ENCODE measurements around the gene NRARP.

Gene NRARP

GRCh38 chr9:137297966-137298365 is 4.1 kb downstream of the NRARP start:
- no peak for DNase-seq (ENCODE audit: low read depth)

DNA sequence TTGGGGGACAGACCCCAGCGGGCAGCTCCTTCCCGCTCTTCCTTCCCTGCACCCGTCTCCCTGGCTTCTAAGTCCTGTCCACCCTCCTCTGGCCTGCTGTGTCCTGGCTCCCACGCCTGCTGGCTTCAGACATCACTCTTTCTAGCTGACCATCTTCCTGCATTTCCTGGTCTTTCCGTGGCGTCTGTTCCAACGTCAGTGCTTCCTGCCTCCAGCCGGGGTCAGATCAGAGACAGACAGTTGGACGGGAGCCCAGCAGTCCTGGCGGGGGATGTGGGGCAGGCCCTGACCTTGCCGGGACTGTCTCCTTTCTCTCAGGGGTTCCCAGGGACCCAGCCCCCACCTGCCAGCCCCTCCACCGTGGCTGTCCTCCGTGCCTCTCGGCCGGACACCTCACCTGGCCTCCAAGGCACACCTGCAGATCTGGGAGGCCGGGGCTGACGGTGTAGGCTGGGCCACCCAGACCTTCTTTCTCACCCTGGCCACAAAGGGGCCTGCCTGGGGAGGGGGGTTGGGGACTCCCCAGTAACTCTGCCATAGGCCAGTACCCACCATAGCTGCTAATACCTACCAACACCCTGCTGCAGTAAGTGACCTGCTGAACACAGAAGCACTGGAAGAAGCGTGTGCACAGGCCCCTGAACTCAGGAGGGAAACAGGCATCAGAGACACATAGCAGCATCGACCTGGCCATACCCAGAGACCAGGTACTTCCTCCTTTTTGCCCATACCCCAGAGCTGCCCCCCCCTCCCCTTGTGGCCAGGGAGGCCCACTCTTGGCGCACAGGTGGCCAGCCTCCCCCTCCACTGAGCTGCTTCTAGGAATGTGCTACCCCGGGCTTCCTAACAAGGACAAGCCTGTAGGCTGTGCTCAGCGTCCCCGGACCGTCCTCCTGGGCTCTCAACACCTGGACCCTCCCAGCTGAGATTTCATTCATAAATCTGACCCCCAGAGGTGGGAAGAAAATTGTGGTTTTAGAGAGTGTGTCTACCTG is 5.1 kb downstream of the NRARP start:
- no peak for DNase-seq (ENCODE audit: low read depth)

GRCh38 chr9:137295849-137296669 is 6.0 kb downstream of the NRARP start:
- no peak for DNase-seq (ENCODE audit: low read depth)

- no peak for DNase-seq (ENCODE audit: low read depth)
Observed at GRCh38 chr9:137295238-137295811, 6.7 kb downstream of the NRARP start.

- no peak for DNase-seq (ENCODE audit: low read depth)
Observed at GRCh38 chr9:137294681-137295237, 7.3 kb downstream of the NRARP start.

- no peak for DNase-seq (ENCODE audit: low read depth)
Observed at GRCh38 chr9:137294091-137294680, 7.9 kb downstream of the NRARP start.

GRCh38 chr9:137293482-137294090 is 8.5 kb downstream of the NRARP start:
- no peak for DNase-seq (ENCODE audit: low read depth)

GRCh38 chr9:137293094-137293481 is 9.0 kb downstream of the NRARP start:
- no peak for DNase-seq (ENCODE audit: low read depth)

DNA sequence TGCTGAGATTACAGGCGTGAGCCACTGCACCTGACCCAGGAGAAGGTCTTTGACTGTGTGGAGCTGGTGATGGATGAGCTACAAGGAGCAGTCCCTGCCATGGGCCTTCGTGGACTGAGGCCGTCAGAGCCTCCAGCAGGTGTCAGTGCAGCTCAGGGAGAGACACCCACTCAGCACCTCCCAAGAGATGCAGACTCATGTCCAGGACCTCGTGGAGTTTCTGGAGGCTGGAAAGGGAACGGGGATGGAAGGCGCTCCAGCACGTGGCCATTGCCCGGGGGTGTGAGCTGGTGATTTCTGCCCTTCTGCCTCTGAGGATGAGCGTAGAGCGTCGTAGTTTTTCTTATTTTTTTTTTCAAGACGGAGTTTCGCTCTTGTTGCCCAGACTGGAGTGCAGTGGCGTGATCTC is 15.1 kb downstream of the NRARP start:
- DNase-seq (ENCODE audit: low read depth) = no peak

DNA sequence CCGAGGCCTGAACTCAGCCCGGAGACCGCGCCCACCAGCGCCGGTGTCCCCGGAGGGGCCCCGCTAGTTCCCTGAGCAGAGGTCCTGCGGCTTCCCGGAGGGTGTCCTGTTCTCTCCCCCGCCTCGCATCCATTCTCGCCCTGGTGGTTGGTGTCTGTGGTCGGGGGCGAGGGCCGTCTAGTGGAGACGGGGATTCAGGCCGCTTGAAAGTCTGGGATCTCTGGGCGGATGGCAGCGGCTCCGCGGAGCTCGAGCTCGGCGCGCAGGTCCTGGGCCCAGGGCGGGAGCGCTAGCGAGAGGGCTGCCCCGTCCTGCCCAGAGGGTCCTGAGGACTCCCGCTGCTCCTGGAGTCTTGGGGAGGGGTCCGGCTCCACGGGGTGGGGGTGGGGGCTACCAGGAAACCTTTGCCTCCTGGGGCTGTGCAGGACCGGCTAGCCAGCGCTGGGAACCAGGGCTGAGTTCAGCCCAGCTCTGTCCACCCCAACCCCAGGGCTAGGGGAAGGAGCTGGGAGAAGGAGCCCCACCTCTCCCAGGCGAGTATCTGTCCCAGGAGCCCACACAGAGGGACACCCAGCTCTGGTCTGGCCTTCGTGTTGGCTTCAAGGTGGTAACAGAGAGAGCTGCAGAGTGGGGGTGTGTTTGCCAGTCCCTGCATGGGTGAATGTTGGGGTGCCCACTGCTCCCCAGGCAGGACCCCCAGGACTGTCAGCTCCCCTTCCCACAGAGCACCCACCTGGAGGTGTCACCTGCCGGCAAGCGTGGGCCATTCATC is 20.5 kb downstream of the NRARP start:
- DNase-seq (ENCODE audit: low read depth) = no peak

DNA sequence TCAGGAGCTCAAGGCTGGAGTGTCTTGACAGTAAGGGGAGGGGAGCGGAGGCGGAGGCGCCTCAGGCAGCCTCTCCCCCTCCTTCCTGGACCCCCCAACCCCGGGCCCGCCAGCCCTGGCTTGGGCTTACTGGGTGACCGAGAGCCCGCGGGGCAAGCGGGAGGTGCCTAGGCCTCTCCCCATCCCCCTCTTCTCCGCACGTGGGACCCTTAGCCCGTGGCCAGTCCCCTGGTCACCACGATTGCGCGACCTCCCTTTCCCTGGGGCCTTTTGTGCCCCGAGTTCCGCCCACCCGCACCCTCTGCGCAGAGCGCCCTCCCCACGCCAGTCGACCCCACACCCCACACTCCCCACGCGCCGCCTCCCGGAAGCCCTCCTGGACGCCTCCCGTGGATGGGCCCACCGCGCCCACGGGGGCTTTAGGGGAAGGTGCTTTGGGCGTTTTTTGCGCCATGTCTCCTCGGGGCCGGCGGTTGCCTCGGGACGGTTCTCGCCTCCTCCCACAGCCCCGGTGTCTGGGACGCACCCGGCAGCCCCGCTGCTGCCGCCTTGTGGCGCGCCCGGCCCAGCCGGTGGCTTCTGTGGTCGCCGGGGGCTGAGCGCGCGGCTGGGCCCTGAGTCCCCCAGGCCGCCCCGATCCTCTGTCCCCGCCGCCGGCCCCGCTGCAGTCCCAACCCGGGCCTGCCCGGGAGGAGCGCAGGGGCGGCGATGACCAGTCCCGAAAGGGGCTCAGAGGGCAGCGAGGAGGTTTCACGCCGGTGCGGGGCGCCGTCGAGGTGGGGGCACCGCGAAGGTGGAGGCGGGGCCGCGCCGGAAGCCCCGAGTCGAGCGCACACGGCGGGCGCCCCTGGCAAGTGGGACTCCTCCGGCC is 21.4 kb downstream of the NRARP start:
- no peak for DNase-seq (ENCODE audit: low read depth)

DNA sequence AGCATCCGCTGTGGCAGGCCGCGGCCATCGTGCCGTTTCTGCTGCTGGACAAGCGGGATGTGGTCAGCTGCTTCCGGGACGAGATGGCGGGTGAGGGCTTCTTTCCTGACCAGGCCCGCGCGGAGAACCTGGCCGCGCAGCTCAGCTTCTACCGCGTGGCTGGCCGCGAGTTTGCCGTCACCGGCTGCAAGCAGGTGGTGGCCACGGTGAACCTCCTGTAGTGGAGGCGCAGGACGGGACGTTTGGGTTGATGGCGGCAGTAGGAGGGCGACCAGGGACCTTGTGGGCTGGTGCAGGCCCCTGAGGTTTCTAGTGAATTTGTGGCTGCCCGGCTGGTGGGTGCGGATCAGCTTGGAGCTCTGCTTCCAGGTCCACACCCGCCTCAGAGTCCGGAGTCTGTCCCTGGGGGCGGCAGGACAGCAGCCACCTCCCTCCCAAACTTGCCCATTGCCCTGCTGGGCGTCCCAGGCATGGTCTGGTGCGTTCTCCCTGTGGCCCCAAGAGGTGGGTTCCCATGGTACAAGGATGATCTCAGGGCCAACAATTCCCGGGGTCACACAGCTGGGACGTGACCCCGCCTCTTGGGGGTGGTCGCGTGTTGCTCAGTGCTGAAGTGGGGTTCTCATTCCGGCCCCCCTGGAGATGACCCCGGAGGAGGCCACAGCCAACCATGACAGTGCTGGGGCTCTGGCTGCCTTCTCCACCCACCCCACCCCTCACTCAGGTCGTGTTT is 22.2 kb downstream of the NRARP start:
- DNase-seq (ENCODE audit: low read depth) = no peak

DNA sequence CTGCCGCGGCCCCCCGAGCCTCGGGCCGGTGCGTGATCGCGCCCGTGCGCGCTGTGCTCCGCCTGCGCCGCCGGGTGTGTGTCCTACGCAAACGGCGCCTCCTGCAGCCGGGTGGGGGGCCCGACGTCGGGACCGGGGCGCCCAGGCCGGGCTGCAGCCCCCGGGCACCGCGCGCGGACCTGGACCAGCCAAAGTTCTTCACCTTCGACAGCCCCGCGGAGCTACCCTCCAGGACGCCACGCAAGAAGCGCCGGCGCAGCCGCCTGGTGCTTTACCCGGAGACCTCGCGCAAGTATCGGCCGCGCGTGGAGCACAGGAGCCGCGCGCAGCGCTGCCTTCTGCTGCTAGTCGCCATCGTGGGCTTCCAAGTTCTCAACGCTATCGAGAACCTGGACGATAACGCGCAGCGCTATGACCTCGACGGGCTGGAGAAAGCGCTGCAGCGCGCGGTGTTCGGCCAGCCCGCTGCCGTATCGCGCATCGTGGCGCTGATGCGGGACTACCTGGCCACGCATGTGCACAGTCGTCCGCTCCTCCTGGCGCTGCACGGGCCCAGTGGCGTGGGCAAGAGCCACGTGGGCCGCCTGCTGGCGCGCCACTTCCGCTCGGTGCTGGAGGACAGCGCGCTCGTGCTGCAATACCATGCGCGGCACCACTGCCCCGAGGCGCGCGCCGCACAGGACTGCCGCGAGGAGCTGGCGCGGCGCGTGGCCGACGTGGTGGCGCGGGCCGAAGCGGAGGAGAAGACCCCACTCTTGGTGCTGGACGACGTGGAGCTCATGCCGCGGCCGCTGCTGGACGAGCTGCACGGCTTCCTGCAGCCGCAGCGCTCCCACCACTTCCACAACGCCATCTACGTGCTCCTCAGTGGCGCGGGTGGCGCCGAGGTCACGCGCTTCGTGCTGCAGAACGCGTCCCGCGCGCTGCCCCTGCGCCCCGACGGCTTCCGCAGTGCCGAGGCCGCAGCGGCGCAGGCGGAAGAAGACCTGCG is 23.1 kb downstream of the NRARP start:
- no peak for DNase-seq (ENCODE audit: low read depth)

DNA sequence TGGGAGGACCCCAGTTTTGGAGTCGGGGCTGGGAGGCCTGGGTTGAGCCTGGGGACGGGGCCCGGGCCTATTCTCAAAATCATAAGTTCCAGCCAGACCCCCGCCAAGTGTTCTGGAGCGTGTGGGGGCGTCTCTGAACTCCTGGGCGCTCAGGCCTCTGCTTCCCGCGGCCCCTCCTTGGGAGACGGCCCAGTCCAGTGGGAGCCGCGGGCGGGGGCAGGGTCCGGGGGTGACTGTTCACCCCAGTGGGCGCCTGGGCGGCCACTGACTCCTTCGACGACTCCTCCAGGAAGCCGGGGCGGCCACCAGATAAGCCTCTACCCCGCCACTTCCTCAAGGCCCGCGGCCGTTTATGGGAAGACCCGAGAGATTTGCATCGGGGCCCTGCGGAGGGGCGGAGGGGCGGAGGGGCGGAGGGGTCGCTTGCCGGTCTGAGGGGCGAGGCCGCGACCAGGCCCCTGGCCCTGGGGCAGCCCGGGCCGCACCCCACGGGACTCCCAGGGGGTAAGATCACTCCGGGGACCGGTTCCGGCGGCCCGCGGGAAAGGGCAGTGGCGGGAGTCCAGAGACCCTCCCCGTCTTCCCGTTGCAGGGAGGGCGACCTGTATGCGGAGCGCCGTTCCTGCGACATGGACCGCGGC is 23.9 kb downstream of the NRARP start:
- no peak for DNase-seq (ENCODE audit: low read depth)

DNA sequence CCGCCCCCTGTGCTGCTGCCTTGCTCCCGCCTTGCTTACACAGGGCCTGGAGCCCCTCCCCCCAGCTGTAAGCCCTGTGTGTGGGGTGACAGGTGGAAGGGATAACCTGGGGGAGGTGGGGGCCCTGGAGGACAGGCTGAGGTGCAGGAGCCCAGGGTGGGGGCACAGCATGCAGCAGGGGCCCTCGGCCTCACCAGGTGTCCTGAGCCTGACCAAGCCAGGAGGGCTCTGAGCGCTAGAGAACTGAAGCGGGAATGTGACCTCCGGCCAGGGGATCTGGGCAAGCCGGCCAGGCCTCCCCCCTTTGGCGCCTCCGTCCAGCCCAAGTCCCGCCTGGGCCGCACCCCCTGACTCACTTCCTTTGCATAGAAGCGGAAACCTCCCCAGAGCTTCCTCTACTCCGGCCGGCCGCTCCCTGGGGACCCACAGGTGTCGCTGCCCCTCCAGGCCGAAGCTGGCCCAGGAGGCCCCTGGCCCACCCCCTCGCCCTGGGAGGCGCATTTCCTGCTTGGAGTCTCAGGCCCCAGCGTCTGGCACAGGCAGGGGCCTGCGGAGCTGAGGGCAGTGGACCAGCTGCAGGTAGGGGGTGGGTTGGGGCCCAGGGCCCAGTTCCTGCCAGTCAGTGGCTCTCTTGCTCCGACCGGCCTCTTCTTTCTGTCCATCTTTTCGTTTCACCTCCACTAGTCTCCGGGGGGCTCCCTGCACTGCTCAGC is 24.6 kb downstream of the NRARP start, which contains the start of gene TOR4A:
Gene TOR4A (plus strand): TSS at position 398 of the 713 bp plus-strand sequence. CDS start 964 bp downstream, outside the sequence.
- DNase-seq (ENCODE audit: low read depth) = no peak
